ENCODE measurements around the gene EMSY.
"Not testable (repeated sequence)": the region's sequence is repeated elsewhere in the genome, so short reads cannot be mapped to it uniquely, and the experiment has no call there.

Gene EMSY

GRCh38 chr11:76524919-76525318 lies 80.1 kb downstream of the EMSY start:
- no peak for DNase-seq

GRCh38 chr11:76526878-76527277 lies 82.1 kb downstream of the EMSY start:
- no peak for DNase-seq

- DNase-seq = no peak
Observed at GRCh38 chr11:76542436-76542835, 97.6 kb downstream of the EMSY start.

GRCh38 chr11:76543006-76543703 lies 98.3 kb downstream of the EMSY start:
- no peak for DNase-seq

- DNase-seq = no peak
Observed at GRCh38 chr11:76550781-76551180, 106.0 kb downstream of the EMSY start.

- no peak for DNase-seq
Observed at GRCh38 chr11:76551400-76551799, 106.6 kb downstream of the EMSY start.

GRCh38 chr11:76552987-76553386 lies 108.2 kb downstream of the EMSY start:
- DNase-seq = no peak

GRCh38 chr11:76553554-76554476 lies 109.0 kb downstream of the EMSY start:
- no peak for DNase-seq

- no peak for DNase-seq
Observed at GRCh38 chr11:76554767-76555166, 109.9 kb downstream of the EMSY start.

GRCh38 chr11:76557466-76557865 lies 112.6 kb downstream of the EMSY start:
- no peak for DNase-seq

GRCh38 chr11:76558473-76558872 lies 113.7 kb downstream of the EMSY start:
- no peak for DNase-seq

- DNase-seq = no peak
Observed at GRCh38 chr11:76558891-76559290, 114.1 kb downstream of the EMSY start.

- no peak for DNase-seq
Observed at GRCh38 chr11:76559346-76559745, 114.5 kb downstream of the EMSY start.

GRCh38 chr11:76560219-76560618 lies 115.4 kb downstream of the EMSY start:
- DNase-seq = no peak

- no peak for DNase-seq
Observed at GRCh38 chr11:76561245-76561644, 116.4 kb downstream of the EMSY start.

GRCh38 chr11:76562541-76562940 lies 117.7 kb downstream of the EMSY start:
- no peak for DNase-seq

GRCh38 chr11:76564364-76564763 lies 119.5 kb downstream of the EMSY start:
- DNase-seq = no peak

GRCh38 chr11:76566811-76567210 lies 122.0 kb downstream of the EMSY start:
- DNase-seq = no peak

- DNase-seq = no peak
Observed at GRCh38 chr11:76567261-76567660, 122.4 kb downstream of the EMSY start.

GRCh38 chr11:76568139-76568538 lies 123.3 kb downstream of the EMSY start:
- DNase-seq = no peak

- DNase-seq = no peak
Observed at GRCh38 chr11:76568621-76569020, 123.8 kb downstream of the EMSY start.

GRCh38 chr11:76572181-76572875 lies 127.5 kb downstream of the EMSY start:
- DNase-seq = not testable (repeated sequence)

- no peak for DNase-seq
Observed at GRCh38 chr11:76574406-76574805, 129.6 kb downstream of the EMSY start.

GRCh38 chr11:76574879-76575278 lies 130.1 kb downstream of the EMSY start:
- no peak for DNase-seq

Measured in NCI-H1930 (cell line).